Panc1 (cell line): ENCODE measurements around the gene PLCXD1. TPM values are rescaled to one million over a fixed set of nuclear protein-coding genes. Genes with fewer than 3 reads are reported as not detected.

Experiments
- ATAC-seq: fragments of 200-7000 bp; cut with Tn5 transposase; 2 replicates; pipeline ENCODE4 v1.9.1; 2020; ENCODE audit warnings: mild to moderate bottlenecking, moderate library complexity
- BruUV-seq: library from RNA; stranded (reverse); fragments of 400-500 nt; replicated peaks from 2 replicates; lab custom pipeline; 2021; lab: Mats Ljungman, UMichigan
- CTCF ChIA-PET: fragments of 300-600 bp; sonication (Branson Sonifier 250); formaldehyde crosslinking; loops from one replicate; lab custom pipeline; 2022; ENCODE audit warnings: antibody characterized with exemption; lab: Charles Lee
- POLR2A ChIA-PET: fragments of 300-600 bp; sonication (Branson Sonifier 250); formaldehyde crosslinking; loops from one replicate; lab custom pipeline; 2022; ENCODE audit warnings: antibody characterized with exemption; lab: Charles Lee
- DNase-seq: peaks from one replicate; pipeline ENCODE4 v3.0.0-alpha.2; 2010; ENCODE audit warnings: low read depth, low spot score
- H3K27ac ChIP-seq: 2 replicates; pipeline ENCODE4 v1.5.1; 2011; ENCODE audit warnings: mild to moderate bottlenecking, low read length, inconsistent platforms
- H3K27me3 ChIP-seq: fragments of 200-500 bp; sonication (Bioruptor generic); 2 replicates; pipeline ENCODE4 v1.6.0; 2014; ENCODE audit warnings: low read length, inconsistent platforms; ENCODE audit not compliant: control insufficient read depth, insufficient read depth
- H3K36me3 ChIP-seq: fragments of 200-500 bp; sonication (Bioruptor generic); 2 replicates; pipeline ENCODE4 v1.5.1; 2014; ENCODE audit warnings: inconsistent platforms, mild to moderate bottlenecking, low read length, moderate library complexity; ENCODE audit not compliant: control insufficient read depth, insufficient read depth
- H3K4me1 ChIP-seq: 2 replicates; pipeline ENCODE4 v1.5.1; 2011; ENCODE audit warnings: inconsistent platforms, mild to moderate bottlenecking, low read length, moderate library complexity; ENCODE audit not compliant: control insufficient read depth, insufficient read depth
- H3K4me3 ChIP-seq, 2 experiments: 2 replicates each; pipeline ENCODE4 v1.5.1; 2011 to 2012; ENCODE audit warnings: low read depth in 2 of 2, low read length in 2 of 2, mild to moderate bottlenecking in 2 of 2, inconsistent platforms in 1 of 2, moderate library complexity in 1 of 2
- H3K9me3 ChIP-seq: fragments of 200-500 bp; sonication (Bioruptor generic); 2 replicates; pipeline ENCODE4 v1.5.1; 2014; ENCODE audit warnings: low read depth, mild to moderate bottlenecking, inconsistent platforms, low read length, moderate library complexity; ENCODE audit not compliant: control insufficient read depth, insufficient read depth
- POLR2AphosphoS5 ChIP-seq: IDR thresholded peaks from 2 replicates; pipeline ENCODE4 v1.6.1; 2012; ENCODE audit warnings: mild to moderate bottlenecking, low read depth, low read length, moderate library complexity
- SIN3A ChIP-seq: IDR thresholded peaks from 2 replicates; pipeline ENCODE4 v1.6.1; 2012; ENCODE audit warnings: low read depth, mild to moderate bottlenecking, low read length, moderate library complexity, borderline replicate concordance; ENCODE audit not compliant: insufficient read depth
- TCF7L2 ChIP-seq: IDR thresholded peaks from 2 replicates; pipeline ENCODE4 v1.6.1; 2011; ENCODE audit warnings: mild to moderate bottlenecking, low read depth, low read length, inconsistent platforms
- in situ Hi-C: cut with HindIII; loops from 2 replicates; pipeline ENCODE4 v1.10.0; 2016; ENCODE audit warnings: low sequenced_read_pairs, low pct_unique_long_range_greater_than_20kb
- intact Hi-C: fragments of 100-400 bp; cut with micrococcal nuclease; formaldehyde crosslinking; loops from one replicate; pipeline ENCODE4 v1.10.0; 2022; ENCODE audit not compliant: unreplicated experiment
- total RNA-seq: library from RNA; stranded (reverse); gene quantifications from one replicate; pipeline ENCODE4 v1.2.1, GENCODE V29; 2021; ENCODE audit not compliant: unreplicated experiment
- TF ChIP-seq, protein P1 (sequence below): fragments of 450-650 bp; IDR thresholded peaks from 2 replicates; pipeline ENCODE4 v1.5.1; 2017; ENCODE audit warnings: mild to moderate bottlenecking
- TF ChIP-seq, protein P2 (sequence below), 2 experiments: IDR thresholded peaks; 2 replicates each; pipeline ENCODE4 v1.6.1; 2011 to 2012; ENCODE audit warnings: low read depth in 2 of 2, control low read depth in 1 of 2, low read length in 1 of 2, mild to moderate bottlenecking in 1 of 2, moderate library complexity in 1 of 2; ENCODE audit not compliant: insufficient read depth in 1 of 2

Gene PLCXD1
- total RNA-seq, 1 experiment from 2014 or later: 54.9 TPM

DNA sequence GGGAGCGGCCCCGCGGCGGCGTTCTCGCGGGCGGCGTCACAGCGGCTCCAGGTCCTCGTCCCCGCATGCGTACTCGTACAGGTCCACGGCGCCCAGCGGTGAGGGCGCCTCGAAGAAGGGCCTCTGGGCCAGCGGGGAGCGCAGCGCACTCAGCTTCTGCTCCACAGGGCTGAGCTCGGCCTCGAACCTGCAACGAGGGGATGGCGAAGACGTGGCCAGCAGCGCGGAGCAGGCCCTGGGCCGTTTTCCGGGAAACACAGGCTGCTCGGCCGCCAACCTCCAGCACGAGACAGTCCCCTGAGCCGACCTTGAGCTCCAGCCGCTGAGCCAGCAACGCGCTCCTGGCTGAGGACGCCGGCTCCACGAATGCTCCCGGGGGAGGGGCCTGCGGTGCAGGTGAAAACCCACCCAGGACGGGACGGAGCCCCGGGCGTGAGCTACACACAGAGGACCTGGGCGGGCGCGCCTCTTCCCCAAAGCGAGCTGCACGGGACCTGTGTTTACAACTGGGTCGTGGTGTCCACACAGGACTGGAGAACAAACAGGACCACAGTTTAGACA is 53.2 kb downstream of the PLCXD1 start:
- POLR2A ChIA-PET: no interaction called here

DNA sequence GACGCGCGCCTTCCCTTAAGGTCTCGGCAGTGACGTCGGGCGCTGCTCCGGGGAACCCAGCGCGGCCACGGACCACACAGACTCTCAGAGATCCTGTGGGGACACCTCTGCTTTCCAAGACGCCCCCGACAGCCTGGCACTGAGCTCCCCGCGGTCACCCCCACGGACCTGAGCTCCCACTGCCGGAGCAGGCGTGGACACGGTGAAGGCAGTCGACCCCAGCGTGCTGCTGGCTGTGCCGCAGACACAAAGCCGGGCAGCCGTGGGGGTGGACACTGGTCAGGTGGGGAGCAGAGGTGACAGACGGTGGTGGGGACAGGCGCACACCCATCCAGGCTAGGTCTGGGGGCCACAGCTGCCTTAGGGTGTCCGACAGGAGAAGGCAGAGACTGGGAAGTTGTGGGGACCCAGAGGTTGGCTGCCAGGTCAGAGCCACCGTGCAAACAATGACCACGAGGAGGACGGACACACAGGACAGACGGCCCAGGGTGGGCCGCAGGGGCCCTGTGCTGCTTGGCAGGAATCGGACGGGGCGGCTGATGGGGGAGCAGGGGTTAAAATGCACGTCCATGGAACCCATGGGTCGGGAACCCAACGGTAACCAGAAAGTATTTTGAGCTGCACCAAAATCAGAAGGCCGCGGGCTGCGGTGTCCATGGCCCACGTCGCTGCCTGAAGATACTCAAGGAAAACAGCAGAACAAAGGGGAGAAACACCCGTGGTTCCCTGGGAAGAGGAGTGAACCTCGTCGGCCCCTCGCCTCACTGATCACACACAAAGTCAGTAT is 54.0 kb downstream of the PLCXD1 start:
- ChIA-PET CTCF (no interaction called here), POLR2A (no interaction called here)
- in situ Hi-C loops: no loop called here

More for the DNA sequence above, 53.2 kb downstream of the PLCXD1 start:
- no peak for TF ChIP-seq SIN3A
- no peak for TF ChIP-seq POLR2AphosphoS5
- TF ChIP-seq, protein P1, sequence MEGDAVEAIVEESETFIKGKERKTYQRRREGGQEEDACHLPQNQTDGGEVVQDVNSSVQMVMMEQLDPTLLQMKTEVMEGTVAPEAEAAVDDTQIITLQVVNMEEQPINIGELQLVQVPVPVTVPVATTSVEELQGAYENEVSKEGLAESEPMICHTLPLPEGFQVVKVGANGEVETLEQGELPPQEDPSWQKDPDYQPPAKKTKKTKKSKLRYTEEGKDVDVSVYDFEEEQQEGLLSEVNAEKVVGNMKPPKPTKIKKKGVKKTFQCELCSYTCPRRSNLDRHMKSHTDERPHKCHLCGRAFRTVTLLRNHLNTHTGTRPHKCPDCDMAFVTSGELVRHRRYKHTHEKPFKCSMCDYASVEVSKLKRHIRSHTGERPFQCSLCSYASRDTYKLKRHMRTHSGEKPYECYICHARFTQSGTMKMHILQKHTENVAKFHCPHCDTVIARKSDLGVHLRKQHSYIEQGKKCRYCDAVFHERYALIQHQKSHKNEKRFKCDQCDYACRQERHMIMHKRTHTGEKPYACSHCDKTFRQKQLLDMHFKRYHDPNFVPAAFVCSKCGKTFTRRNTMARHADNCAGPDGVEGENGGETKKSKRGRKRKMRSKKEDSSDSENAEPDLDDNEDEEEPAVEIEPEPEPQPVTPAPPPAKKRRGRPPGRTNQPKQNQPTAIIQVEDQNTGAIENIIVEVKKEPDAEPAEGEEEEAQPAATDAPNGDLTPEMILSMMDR: no peak
- TF ChIP-seq TCF7L2: no peak
- TF ChIP-seq, protein P2, sequence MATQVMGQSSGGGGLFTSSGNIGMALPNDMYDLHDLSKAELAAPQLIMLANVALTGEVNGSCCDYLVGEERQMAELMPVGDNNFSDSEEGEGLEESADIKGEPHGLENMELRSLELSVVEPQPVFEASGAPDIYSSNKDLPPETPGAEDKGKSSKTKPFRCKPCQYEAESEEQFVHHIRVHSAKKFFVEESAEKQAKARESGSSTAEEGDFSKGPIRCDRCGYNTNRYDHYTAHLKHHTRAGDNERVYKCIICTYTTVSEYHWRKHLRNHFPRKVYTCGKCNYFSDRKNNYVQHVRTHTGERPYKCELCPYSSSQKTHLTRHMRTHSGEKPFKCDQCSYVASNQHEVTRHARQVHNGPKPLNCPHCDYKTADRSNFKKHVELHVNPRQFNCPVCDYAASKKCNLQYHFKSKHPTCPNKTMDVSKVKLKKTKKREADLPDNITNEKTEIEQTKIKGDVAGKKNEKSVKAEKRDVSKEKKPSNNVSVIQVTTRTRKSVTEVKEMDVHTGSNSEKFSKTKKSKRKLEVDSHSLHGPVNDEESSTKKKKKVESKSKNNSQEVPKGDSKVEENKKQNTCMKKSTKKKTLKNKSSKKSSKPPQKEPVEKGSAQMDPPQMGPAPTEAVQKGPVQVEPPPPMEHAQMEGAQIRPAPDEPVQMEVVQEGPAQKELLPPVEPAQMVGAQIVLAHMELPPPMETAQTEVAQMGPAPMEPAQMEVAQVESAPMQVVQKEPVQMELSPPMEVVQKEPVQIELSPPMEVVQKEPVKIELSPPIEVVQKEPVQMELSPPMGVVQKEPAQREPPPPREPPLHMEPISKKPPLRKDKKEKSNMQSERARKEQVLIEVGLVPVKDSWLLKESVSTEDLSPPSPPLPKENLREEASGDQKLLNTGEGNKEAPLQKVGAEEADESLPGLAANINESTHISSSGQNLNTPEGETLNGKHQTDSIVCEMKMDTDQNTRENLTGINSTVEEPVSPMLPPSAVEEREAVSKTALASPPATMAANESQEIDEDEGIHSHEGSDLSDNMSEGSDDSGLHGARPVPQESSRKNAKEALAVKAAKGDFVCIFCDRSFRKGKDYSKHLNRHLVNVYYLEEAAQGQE (IDR thresholded peaks at IDR 0.05; ENCODE audit: insufficient read depth in 1 of 2, low read depth in 2 of 2, low read length in 1 of 2): no peak
- Histone ChIP-seq H3K4me1 (no peaks in the 10 kb centered on the region), H3K36me3 (no peaks in the 10 kb centered on the region), H3K27ac (no peak overlapping the region), H3K9me3 (no peaks in the 10 kb centered on the region), H3K4me3 (no peak overlapping the region), H3K27me3 (no peaks in the 10 kb centered on the region)
- intact Hi-C loops (no loop called here), in situ Hi-C loops (no loop called here)
- CTCF ChIA-PET: no interaction called here
- ATAC-seq (no peak), DNase-seq (no peak)
- no TSS peak for BruUV-seq

More for the DNA sequence above, 54.0 kb downstream of the PLCXD1 start:
- ATAC-seq (no peak), DNase-seq (no peak)
- Histone ChIP-seq H3K27me3 (no peaks in the 10 kb centered on the region), H3K27ac (no peak overlapping the region), H3K9me3 (no peaks in the 10 kb centered on the region), H3K4me1 (no peaks in the 10 kb centered on the region), H3K36me3 (no peaks in the 10 kb centered on the region), H3K4me3 (no peak overlapping the region)
- intact Hi-C loops: no loop called here
- TF ChIP-seq, protein P1: no peak
- TF ChIP-seq, protein P2 (IDR thresholded peaks at IDR 0.05; ENCODE audit: insufficient read depth in 1 of 2, low read depth in 2 of 2, low read length in 1 of 2): no peak
- no peak for TF ChIP-seq TCF7L2
- TF ChIP-seq SIN3A: no peak
- no peak for TF ChIP-seq POLR2AphosphoS5
- no TSS peak for BruUV-seq
